Pancreas (tissue), 10 donors: ENCODE results near the gene STX2. TPM values are rescaled to one million over a fixed set of nuclear protein-coding genes. Genes with fewer than 3 reads are reported as not detected.

Experiments
- ATAC-seq, 4 donors: fragments of 200-7000 bp; cut with Tn5 transposase; one replicate each; pipeline versions ENCODE4 v1.8.0 to v1.9.1; 2020; ENCODE audit warnings: mild to moderate bottlenecking in 4 of 4, moderate library complexity in 4 of 4
- DNase-seq, 6 donors: peaks; one replicate each; pipeline ENCODE4 v3.0.0-alpha.2; 2020
- FAIRE-seq: peaks from 2 replicates; lab custom pipeline; 2012; peaks lifted over from hg19 to GRCh38; lab: Jason Lieb, UNC
- H3K27ac ChIP-seq, 4 donors: fragments of 200-600 bp; sonication (generic); 1 replicate in 3 of 4; 2 replicates in 1 of 4; pipeline versions ENCODE4 v1.5.0 to v1.8.0; 2020
- H3K27me3 ChIP-seq, 4 donors: fragments of 200-600 bp; one replicate each; pipeline ENCODE4 v1.8.0; 2021
- H3K36me3 ChIP-seq, 3 donors: fragments of 200-600 bp; sonication (generic) in 1 of 3; one replicate each; pipeline versions ENCODE4 v1.5.0 to v1.8.0; 2020 to 2021
- H3K4me1 ChIP-seq, 3 donors: fragments of 200-600 bp; one replicate each; pipeline ENCODE4 v1.8.0; 2021
- H3K4me3 ChIP-seq, 4 donors: fragments of 200-600 bp; sonication (generic) in 2 of 4; one replicate each; pipeline versions ENCODE4 v1.5.0 to v1.8.0; 2020 to 2021
- H3K9me3 ChIP-seq, 4 donors: fragments of 200-600 bp; one replicate each; pipeline ENCODE4 v1.8.0; 2021
- CTCF ChIP-seq, 4 donors: fragments of 200-600 bp; sonication (generic) in 3 of 4; IDR thresholded peaks; one replicate each; pipeline versions ENCODE4 v1.5.0 to v1.8.0; 2021; ENCODE audit warnings: antibody characterized with exemption in 4 of 4
- WGBS, 2 donors: extraction: QIAGEN DNeasy Blood & Tissue Kit; methylation state at CpG; one replicate each; pipeline ENCODE4 v1.1.7; 2013; 5-methylcytosine and 5-hydroxymethylcytosine counted together
- intact Hi-C, 3 donors: fragments of 100-400 bp; cut with DNase I; formaldehyde crosslinking; loops; one replicate each; pipeline versions ENCODE4 v1.11.1 to v1.14.2; 2022
- polyA plus RNA-seq, 2 donors: library from polyadenylated mRNA; stranded (reverse); fragments of 200-250 nt; gene quantifications; one replicate each; pipeline ENCODE4 v1.2.3, GENCODE V29; 2013
- total RNA-seq, 6 donors: library from RNA; stranded (reverse); fragmentation: NEBNext Ultra II Directional in 4 of 6; extraction: Animal tissue kit (Norgen Biotek cat#: 25700) in 4 of 6; gene quantifications; one replicate each; pipeline versions ENCODE4 v1.2.1 to v1.2.4, GENCODE V29; 2021 to 2023
- donor health status: healthy with polysubstance abuse.
- donor health status: DM: no; HTN: no; CAD: no; lungs with moderate emphysema.
- donor health status: DM: no; HTN: no; CAD: no.
- donor health status: control.
- donor health status: control.
- donor health status: Bipolar disorder and iron deficiency.
- donor health status: DM: yes; HTN: yes; CAD: no.
- donor health status: DM: no; HTN: no; CAD: no.
- donor health status: DM: no; HTN: no; CAD: no.
- donor health status: DM: yes; HTN: yes; CAD: no.

STX2 gene
- total and polyA plus RNA-seq, 8 donors: 4.8 to 16.8 (median 6.9) TPM

GRCh38 chr12:130860311-130860710 is 21.3 kb upstream of the STX2 start:
- Histone ChIP-seq H3K27ac (no peak overlapping the region), H3K4me3 (no peak overlapping the region), H3K4me1 (no peaks in the 10 kb centered on the region), H3K27me3 (no peaks in the 10 kb centered on the region), H3K9me3 (no peaks in the 10 kb centered on the region), H3K36me3 (no peaks in the 10 kb centered on the region)
- DNase-seq (no peak), FAIRE-seq (no peak), ATAC-seq (no peak)
- intact Hi-C loops: no loop called here
- TF ChIP-seq CTCF (IDR thresholded peaks at IDR 0.05): no peak
- WGBS, 2 donors: 75 to 89% methylated on average over 9 of the region's 9 CpGs

- no peak for TF ChIP-seq CTCF (IDR thresholded peaks at IDR 0.05)
- ATAC-seq (no peak), FAIRE-seq (no peak), DNase-seq (no peak)
- Histone ChIP-seq H3K9me3 (no peaks in the 10 kb centered on the region), H3K27me3 (no peaks in the 10 kb centered on the region), H3K27ac (no peak overlapping the region), H3K4me1 (no peaks in the 10 kb centered on the region), H3K4me3 (no peak overlapping the region), H3K36me3 (no peaks in the 10 kb centered on the region)
- 84 to 85% methylated on average over 6 of the region's 6 CpGs for WGBS, 2 donors
- intact Hi-C loops: no loop called here
These were observed 20.1 kb upstream of the STX2 start for GRCh38 chr12:130859161-130859560.

GRCh38 chr12:130858084-130858483 is 19.0 kb upstream of the STX2 start:
- FAIRE-seq (no peak), ATAC-seq (no peak), DNase-seq (no peak)
- H3K36me3 ChIP-seq: no peaks in the 10 kb centered on the region
- TF ChIP-seq CTCF (IDR thresholded peaks at IDR 0.05): no peak
- no peak overlapping the region for H3K27ac ChIP-seq
- intact Hi-C loops: no loop called here
- no peak overlapping the region for H3K4me3 ChIP-seq
- H3K4me1 ChIP-seq: no peaks in the 10 kb centered on the region
- H3K9me3 ChIP-seq: no peaks in the 10 kb centered on the region
- H3K27me3 ChIP-seq: no peaks in the 10 kb centered on the region
- 79 to 80% methylated on average over 4 of the region's 4 CpGs for WGBS, 2 donors

- H3K4me3 ChIP-seq: no peak overlapping the region
- no peak for FAIRE-seq
These were observed 17.0 kb upstream of the STX2 start for GRCh38 chr12:130856088-130856487.

More at GRCh38 chr12:130856088-130856487, 17.0 kb upstream of the STX2 start:
- Histone ChIP-seq H3K27me3 (no peaks in the 10 kb centered on the region), H3K4me1 (no peaks in the 10 kb centered on the region), H3K9me3 (no peaks in the 10 kb centered on the region), H3K27ac (no peak overlapping the region), H3K36me3 (no peaks in the 10 kb centered on the region)
- DNase-seq: no peak
- ATAC-seq: no peak
- 80 to 90% methylated on average over 4 of the region's 4 CpGs for WGBS, 2 donors
- intact Hi-C loops: no loop called here
- no peak for TF ChIP-seq CTCF (IDR thresholded peaks at IDR 0.05)
